ENCODE results near the gene GRAMD1A.
"Not testable (repeated sequence)": the region's sequence is repeated elsewhere in the genome, so short reads cannot be mapped to it uniquely, and the experiment has no call there.

Gene GRAMD1A

DNA sequence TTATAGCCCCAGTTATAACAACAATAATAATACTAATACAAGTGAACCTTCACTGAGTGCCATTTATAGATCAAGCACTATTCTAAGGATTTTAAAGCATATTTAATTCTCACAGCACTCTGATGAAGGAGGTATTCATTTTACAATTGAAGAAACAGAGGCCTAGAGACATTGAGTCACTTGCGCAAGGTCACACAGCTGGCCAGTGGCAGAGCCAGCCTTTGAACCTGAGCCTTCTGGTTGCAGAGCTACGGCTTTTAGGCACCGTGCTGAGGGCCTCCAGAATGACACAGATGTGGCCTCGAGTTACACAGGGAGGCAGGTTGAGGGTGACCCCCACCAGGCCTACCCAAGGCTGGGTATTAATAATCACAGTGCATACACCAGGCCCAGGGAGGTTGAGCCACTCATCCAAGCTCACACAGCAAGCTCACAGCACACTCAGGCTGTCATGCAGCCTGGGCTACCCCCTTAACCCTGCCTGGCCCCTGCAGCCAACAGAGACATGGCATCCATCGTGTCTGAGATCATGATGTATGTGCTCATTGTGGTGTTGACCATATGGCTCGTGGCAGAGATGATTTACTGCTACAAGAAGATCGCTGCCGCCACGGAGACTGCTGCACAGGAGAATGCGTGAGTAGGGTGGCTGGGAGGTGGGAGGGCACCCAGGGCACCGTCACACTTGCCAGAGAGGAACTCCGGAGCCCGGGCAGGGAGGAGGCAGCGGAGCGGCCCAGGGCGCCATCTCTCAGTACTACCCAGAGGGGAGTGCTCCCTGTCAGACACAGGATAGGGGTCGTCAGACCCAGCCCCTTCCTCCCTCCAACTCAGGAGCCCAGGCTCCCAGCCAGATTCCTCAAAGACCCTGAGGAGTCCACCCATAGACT lies 38.7 kb downstream of the GRAMD1A start:
- no peak for DNase-seq

DNA sequence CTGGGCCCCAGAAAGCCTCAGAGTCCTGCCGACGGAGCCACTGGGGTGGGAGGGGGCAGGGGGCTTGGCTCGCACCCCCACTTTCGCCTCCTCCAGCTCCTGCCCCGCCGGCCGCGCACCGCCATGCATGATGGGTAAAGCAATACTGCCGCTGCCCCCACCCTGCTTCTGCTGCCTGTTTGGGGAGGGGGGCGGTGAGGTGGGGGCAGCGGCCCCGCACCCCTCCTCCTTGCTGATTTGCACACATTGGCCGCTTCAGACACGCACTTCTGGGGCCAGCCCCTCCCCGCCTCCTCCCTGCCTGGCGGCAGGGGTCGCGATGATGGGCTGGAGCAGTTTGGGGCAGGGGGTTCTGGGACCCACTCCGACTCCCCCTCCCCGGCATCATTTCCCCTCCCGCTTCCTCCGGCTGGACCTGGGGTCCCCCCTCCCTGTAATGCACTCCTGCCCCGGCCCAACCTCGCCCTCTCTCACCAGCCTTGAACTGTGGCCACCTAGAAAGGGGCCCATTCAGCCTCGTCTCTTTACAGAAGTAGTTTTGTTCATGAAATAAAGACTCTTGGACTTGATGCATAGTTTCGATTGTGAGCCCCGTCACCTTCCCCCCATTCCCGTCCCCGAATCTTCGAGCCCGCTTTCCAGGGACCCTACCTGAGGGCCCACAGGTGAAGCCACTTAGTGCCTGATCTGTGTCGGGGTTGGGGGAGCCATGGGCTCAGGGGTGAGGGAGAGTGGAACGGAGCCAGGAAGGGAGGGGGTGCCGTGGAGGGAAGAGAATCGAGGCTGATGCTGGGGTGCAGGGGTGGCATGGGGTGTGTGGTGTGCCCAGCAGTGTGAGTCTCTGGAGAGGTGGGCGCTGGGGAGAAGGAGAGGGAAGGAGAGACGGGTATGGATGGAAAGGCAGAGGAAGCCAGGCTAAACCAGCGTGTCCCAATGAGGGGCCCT lies 40.0 kb downstream of the GRAMD1A start:
- DNase-seq: no peak

- no peak for DNase-seq
Observed at GRCh38 chr19:35040826-35041547, 40.9 kb downstream of the GRAMD1A start.

DNA sequence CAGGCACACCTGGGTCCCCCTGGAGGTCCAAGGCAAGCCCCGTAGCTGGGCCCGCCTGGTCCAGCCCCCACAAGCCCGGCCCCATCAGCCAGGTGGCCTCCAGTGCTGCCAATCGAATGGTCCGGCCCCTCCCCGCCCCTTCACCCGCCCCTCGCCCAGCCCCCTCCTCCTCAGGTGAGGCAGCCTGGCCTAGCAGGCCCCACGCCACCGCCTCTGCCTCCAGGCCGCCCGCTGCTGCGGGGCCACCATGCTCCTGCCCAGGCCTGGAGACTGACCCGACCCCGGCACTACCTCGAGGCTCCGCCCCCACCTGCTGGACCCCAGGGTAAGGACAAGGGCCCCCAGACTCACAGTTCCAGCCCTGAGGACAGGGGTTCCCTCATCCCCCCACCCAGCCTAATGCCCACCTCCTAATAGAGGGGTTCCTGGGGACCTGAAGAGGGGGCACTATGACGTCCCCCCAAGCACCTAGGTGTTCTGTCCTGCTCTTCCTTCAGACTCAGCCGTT lies 41.5 kb downstream of the GRAMD1A start, which contains the start of gene HPN:
TSS of gene HPN (plus strand) at position 174 of the 508 bp plus-strand sequence. CDS start 786 bp downstream, outside the sequence.
- DNase-seq: no peak

- no peak for DNase-seq
Observed at GRCh38 chr19:35042056-35042730, 42.1 kb downstream of the GRAMD1A start.

DNA sequence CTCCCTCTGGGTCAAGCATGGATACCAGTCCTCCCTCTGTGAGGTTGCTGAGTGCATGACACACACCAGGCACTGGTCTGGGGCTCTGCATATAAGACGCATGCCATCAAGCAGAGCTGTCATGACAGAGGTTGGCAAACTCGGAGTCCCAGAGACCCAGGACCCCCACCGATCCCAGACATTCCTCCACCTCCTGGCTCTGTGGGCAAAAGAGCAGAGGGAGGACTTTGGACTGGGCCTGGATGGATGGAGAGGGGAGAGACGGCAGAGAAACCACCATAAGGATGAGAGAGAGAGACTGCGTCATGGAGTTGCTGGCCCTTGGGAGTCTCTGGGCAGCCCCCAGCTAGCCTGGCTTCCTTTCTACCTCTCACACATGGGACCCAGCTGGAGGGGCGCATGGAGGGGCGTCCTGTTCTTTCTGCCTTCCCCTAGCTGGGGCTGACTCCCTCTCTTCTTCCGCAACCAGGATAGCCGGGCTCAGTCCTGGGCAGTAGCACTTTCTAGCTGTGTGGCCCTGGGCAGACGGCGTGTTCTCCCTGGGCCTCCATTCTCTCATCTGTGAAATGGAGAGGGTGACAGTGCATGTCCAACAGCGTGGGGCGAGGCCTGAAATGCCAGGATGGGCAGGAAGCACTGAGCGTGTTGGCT lies 43.0 kb downstream of the GRAMD1A start:
- no peak for DNase-seq

- DNase-seq: no peak
Observed at GRCh38 chr19:35043906-35044305, 43.8 kb downstream of the GRAMD1A start.

DNA sequence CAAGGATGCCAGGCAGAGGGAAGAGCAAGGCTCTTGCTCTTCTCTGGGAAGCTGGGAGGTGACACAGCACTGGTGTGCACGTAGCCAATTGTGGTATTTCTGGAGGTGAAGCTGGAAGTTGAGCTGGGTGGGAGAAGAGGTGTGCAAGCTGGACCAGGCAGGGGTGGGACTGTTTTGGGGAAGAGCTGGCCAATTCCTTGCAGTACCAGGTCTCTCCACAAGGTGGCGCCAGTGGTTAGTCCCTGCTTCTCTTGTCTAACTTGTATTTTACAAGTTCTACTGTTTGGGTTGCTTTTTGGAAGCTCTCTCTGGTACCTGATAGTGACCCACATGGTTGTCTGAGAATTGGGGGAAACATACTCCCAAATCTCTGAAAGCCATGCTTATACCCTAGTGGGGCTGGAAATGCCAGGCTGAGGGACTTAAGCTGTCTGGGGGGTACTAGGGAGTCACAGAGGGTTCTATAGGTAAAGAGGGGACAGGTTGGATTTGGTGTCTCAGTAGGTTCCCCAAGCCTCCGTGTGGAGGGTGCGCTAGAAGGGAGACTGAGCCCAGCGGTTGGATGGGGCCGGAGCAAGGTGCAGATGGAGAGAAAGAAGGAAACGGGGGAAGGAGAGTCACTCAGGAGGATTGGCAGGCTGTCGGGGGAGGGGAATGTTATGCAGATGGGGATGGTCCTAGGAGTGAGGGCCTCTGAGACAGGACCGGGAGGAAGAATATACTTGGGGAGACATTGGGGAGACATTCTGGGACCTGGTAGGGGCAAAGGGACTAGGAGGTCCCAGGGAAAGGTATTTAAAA lies 44.4 kb downstream of the GRAMD1A start:
- no peak for DNase-seq

DNA sequence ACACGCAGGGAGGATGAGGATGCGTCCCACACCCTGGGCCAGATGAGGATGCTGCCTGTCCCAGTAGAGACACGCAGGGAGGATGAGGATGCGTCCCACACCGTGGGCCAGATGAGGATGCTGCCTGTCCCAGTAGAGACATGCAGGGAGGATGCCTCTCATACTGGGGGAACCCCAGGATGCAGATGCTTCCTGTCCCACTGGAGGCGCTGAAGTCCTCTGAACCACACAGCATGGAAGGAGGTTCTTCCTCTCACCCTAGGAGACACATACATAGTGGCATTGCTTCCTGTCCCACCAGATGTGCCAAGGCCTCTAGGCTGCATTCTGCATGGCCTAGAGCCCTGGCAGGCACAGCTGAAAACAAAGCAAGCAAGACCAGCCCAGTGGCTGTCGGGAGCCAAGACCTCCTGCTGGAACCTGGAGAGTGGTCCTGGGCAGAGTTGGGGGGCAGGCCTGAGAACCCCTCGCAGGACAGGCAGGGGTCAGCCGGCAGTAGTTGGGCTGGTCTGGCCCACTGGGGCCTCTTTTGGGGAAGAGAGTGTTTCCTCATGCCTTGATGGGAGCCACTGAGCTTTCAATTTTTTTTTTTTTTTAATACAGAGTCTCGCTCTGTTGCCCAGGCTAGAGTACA lies 45.7 kb downstream of the GRAMD1A start:
- no peak for DNase-seq

GRCh38 chr19:35046461-35046860 lies 46.3 kb downstream of the GRAMD1A start:
- DNase-seq: no peak

GRCh38 chr19:35048911-35049411 lies 48.8 kb downstream of the GRAMD1A start:
- no peak for DNase-seq

GRCh38 chr19:35049456-35049855 lies 49.3 kb downstream of the GRAMD1A start:
- DNase-seq: no peak

DNA sequence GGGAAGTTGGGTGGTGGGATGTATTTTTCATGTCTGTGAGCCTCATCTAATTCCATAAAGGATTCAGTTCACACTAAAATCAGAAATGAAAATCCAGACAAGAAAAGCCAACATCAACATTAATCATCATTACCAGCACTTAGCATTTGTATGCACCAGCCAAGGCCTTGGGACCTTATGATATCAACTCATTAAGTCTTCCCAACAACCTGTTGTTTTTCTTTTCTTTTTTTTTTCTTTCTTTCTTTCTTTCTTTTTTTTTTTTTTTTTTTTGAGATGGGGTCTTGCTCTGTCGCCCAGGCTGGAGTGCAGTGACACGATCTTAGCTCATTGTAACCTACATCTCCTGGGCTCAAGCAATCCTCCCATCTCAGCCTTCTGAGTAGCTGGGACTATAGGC lies 50.5 kb downstream of the GRAMD1A start:
- DNase-seq: not testable (repeated sequence)

DNA sequence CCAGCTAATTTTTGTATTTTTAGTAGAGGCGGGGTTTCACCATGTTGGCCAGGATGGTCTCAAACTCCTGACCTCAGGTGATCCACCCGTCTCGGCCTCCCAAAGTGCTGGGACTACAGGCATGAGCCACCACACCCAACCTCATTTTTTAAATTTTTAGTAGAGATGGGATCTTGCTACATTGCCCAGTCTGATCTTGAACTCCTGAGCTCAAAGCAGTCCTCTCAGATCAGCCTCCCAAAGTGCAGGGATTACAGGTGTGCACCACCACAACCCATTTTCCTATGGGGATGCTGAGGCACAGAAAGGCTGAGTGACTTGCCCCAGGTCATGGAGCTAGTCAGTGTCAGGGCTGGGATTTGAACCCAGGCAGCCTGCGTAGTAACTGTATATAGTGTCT lies 51.1 kb downstream of the GRAMD1A start:
- DNase-seq: not testable (repeated sequence)

DNA sequence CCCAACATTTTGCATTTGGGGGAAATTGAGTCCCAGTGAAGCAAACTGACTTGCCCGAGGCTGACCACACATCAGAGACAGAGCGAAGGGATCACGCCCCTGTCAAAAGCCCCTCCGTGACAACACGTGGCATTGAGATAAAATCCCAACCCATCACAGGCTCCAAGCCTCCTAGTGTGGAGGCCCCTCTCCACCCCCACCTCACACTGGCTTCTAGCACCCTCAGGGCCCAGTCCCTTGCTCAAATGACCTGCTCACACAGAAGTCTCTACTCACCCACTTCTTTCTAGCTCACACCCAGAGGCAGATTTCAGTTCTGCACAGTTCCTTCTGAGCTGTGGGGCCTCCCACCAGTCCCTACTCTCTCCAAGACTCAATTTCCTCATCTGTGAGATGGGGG lies 51.7 kb downstream of the GRAMD1A start:
- no peak for DNase-seq

DNA sequence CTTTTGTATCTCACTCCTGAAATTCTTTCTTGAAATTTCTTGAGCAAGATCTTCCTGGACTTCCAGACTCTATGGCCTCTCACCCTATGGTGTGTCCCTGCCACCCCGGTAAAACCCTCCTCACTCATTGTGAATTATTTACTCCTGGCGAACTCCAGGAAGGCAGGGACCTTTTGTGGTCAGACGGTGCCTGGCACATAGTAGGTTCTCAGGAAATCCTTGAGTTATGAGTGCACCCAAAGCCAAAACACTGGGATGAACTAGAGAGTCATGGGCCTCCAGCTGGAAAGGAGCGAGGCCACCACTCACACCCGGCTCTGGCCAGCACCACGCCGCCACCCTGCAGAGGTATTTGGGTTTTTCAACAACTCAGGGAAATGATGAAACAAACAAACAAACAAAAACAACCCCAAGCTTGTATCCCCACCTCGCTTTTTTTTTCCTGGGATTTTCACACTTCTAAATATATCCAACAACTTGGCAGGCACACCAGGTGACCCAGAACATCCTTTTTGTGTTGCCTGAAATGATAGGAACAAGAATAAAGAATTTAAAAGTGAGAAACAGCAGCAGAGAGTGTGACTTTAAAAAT lies 52.6 kb downstream of the GRAMD1A start:
- no peak for DNase-seq

DNA sequence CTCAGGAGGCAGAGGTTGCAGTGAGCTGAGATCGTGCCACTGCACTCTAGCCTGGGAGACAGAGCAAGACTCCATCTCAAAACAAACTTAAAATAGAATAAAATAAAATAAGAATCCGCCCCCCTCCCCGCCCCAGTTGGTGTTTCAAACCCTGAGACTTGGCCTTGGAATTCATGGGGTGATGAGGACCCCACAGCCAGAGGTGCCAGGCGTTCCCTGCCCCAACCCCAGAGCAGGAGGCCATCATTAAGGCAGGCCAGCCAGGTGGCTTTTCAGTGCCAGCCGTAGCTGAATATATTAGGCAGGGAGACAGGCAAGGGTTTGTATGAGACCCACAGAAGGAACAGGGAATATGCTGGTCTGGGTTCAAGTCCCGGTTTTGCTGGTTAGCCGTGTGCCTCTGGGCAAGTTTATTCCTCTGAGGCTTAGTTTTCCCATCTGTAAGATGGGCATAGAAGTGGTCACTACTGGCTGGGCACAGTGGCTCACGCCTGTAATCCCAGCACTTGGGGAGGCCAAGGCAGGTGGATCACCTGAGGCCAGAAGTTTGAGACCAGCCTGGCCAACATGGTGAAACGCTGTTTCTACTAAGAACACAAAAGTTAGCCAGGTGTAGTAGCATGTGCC lies 53.7 kb downstream of the GRAMD1A start:
- no peak for DNase-seq

DNA sequence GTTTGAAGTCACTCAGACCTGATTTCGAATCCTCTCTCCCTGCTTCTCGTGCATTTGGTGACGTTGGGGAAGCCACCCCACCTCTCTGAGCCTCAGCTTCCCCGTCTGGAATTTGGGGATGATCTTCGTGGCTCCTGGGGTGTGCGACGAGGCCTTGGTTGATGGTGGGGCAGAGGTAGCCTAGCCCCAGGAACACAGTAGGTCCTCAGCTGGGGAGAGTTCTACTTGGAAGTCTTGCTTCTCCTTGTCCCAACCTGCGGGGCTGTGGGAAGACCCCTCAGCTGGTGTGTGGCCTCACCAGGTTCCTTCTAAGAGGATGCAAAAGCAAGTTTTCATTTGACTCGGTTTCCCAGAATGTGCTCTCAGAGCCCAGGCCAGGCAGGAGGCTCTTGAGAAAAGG lies 54.5 kb downstream of the GRAMD1A start:
- DNase-seq: no peak

GRCh38 chr19:35055715-35056179 lies 55.6 kb downstream of the GRAMD1A start:
- DNase-seq: no peak

All from amniotic stem cell (primary cell).